HCT116 (cell line): Measurements from ENCODE around the gene TAX1BP1. TPM values are rescaled to one million over a fixed set of nuclear protein-coding genes. Genes with fewer than 3 reads are reported as not detected.
A peak's percentile ranks its signal among the peaks of the same experiment; 100 is the strongest.

Source experiments
- ATAC-seq: fragments of 200-7000 bp; cut with Tn5 transposase; 2 replicates; pipeline ENCODE4 v1.9.1; 2020; ENCODE audit warnings: mild to moderate bottlenecking, moderate library complexity
- BruUV-seq: library from RNA; stranded (reverse); fragments of 400-500 nt; replicated peaks from 2 replicates; lab custom pipeline; 2021; lab: Mats Ljungman, UMichigan
- CTCF ChIA-PET: fragments of 300-600 bp; sonication (Branson Sonifier 250); formaldehyde crosslinking; loops from one replicate; lab custom pipeline; 2021; ENCODE audit warnings: antibody characterized with exemption; lab: Charles Lee
- POLR2A ChIA-PET: fragments of 300-600, 350-600 bp; sonication (Branson Sonifier 250); formaldehyde crosslinking; loops from one replicate; lab custom pipeline; 2021; ENCODE audit warnings: antibody characterized with exemption; lab: Charles Lee
- RAD21 ChIA-PET, 2 experiments: fragments of 300-600 bp; sonication (Branson Sonifier 250); formaldehyde crosslinking; loops; one replicate each; lab custom pipeline; 2023; ENCODE audit warnings: low total read pairs in 2 of 2; ENCODE audit not compliant: uncharacterized antibody in 2 of 2, unreplicated experiment in 2 of 2, low non-redundant PET in 1 of 2; lab: Charles Lee
- DNase-seq: peaks from one replicate; pipeline ENCODE4 v3.0.0-alpha.2; 2010; ENCODE audit warnings: low read depth, low spot score
- H2AFZ ChIP-seq: fragments of 200-600 bp; shearing (Covaris generic), sonication (generic); 2 replicates; pipeline ENCODE4 v1.6.1; 2017; ENCODE audit warnings: low read depth, mixed run types, mixed read lengths, antibody characterized with exemption, low read length; ENCODE audit not compliant: poor library complexity, severe bottlenecking
- H3K27ac ChIP-seq: 2 replicates; pipeline ENCODE4 v1.5.1; 2012; ENCODE audit warnings: low read depth, low read length
- H3K27me3 ChIP-seq: fragments of 200-600 bp; sonication (generic); 2 replicates; pipeline ENCODE4 v1.6.1; 2016; ENCODE audit warnings: mixed run types, low read length, mixed read lengths; ENCODE audit not compliant: insufficient read depth
- H3K36me3 ChIP-seq, 2 experiments: fragments of 200-500 bp in 1 of 2; fragments of 200-600 bp in 1 of 2; sonication (Bioruptor generic) in 1 of 2; sonication (generic) in 1 of 2; 2 replicates each; pipeline versions ENCODE4 v1.5.1 to v1.6.1; 2014 to 2016; ENCODE audit warnings: low read length in 2 of 2, inconsistent platforms in 1 of 2, mixed read lengths in 1 of 2, mixed run types in 1 of 2; ENCODE audit not compliant: insufficient read depth in 2 of 2, control insufficient read depth in 1 of 2
- H3K4me1 ChIP-seq, 2 experiments: fragments of 200-600 bp in 1 of 2; sonication (generic) in 1 of 2; 2 replicates each; pipeline versions ENCODE4 v1.5.1 to v1.6.1; 2012 to 2017; ENCODE audit warnings: low read length in 2 of 2, inconsistent platforms in 1 of 2, mild to moderate bottlenecking in 1 of 2, mixed read lengths in 1 of 2, mixed run types in 1 of 2, moderate library complexity in 1 of 2; ENCODE audit not compliant: insufficient read depth in 2 of 2, control insufficient read depth in 1 of 2
- H3K4me2 ChIP-seq: fragments of 200-600 bp; sonication (generic); 2 replicates; pipeline ENCODE4 v1.6.1; 2017; ENCODE audit warnings: mixed run types, low read length, mixed read lengths
- H3K4me3 ChIP-seq, 2 experiments: fragments of 200-600 bp in 1 of 2; sonication (generic) in 1 of 2; replicated peaks in 1 of 2; 2 replicates each; pipeline ENCODE4 v1.5.1; 2011 to 2016; ENCODE audit warnings: low read length in 2 of 2, control low read depth in 1 of 2, low read depth in 1 of 2, mild to moderate bottlenecking in 1 of 2, mixed read lengths in 1 of 2, mixed run types in 1 of 2
- H3K79me2 ChIP-seq: fragments of 200-600 bp; sonication (generic); 2 replicates; pipeline ENCODE4 v1.6.1; 2017; ENCODE audit warnings: mild to moderate bottlenecking, mixed run types, low read length, moderate library complexity, mixed read lengths; ENCODE audit not compliant: insufficient read depth
- H3K9ac ChIP-seq: fragments of 200-600 bp; sonication (generic); 2 replicates; pipeline ENCODE4 v1.6.1; 2016; ENCODE audit warnings: low read length, mixed read lengths
- H3K9me2 ChIP-seq: fragments of 200-600 bp; sonication (generic), shearing (Covaris generic); 2 replicates; pipeline ENCODE4 v1.6.1; 2017; ENCODE audit warnings: mixed run types, mild to moderate bottlenecking, moderate library complexity; ENCODE audit not compliant: insufficient read depth
- H3K9me3 ChIP-seq, 2 experiments: fragments of 200-500 bp in 1 of 2; fragments of 200-600 bp in 1 of 2; sonication (Bioruptor generic) in 1 of 2; sonication (generic) in 1 of 2; 2 replicates each; pipeline ENCODE4 v1.6.1; 2014 to 2017; ENCODE audit warnings: low read length in 2 of 2, mixed read lengths in 2 of 2, inconsistent platforms in 1 of 2, low read depth in 1 of 2, mild to moderate bottlenecking in 1 of 2, mixed run types in 1 of 2, moderate library complexity in 1 of 2; ENCODE audit not compliant: control insufficient read depth in 1 of 2, insufficient read depth in 1 of 2
- H4K20me1 ChIP-seq: fragments of 200-600 bp; sonication (generic), shearing (Covaris generic); 2 replicates; pipeline ENCODE4 v1.6.1; 2017; ENCODE audit warnings: mixed run types, mild to moderate bottlenecking, moderate library complexity; ENCODE audit not compliant: insufficient read depth
- ATF3 ChIP-seq: IDR thresholded peaks from 2 replicates; pipeline ENCODE4 v1.6.1; 2012
- CBX3 ChIP-seq: IDR thresholded peaks from 2 replicates; pipeline ENCODE4 v1.6.1; 2012; ENCODE audit warnings: low read depth
- CEBPB ChIP-seq: IDR thresholded peaks from 2 replicates; pipeline ENCODE4 v1.6.1; 2012; ENCODE audit warnings: low read depth
- EZH2phosphoT487 ChIP-seq: fragments of 200-600 bp; IDR thresholded peaks from 2 replicates; pipeline ENCODE4 v1.6.1; 2018; ENCODE audit warnings: antibody characterized with exemption, borderline replicate concordance
- FOSL1 ChIP-seq: IDR thresholded peaks from 2 replicates; pipeline ENCODE4 v1.6.1; 2012; ENCODE audit warnings: low read depth
- JUND ChIP-seq: IDR thresholded peaks from 2 replicates; pipeline ENCODE4 v1.6.1; 2012
- MAX ChIP-seq: IDR thresholded peaks from 2 replicates; pipeline ENCODE4 v1.6.1; 2012
- POLR2A ChIP-seq: IDR thresholded peaks from 2 replicates; pipeline ENCODE4 v1.7.0; 2011; ENCODE audit warnings: borderline replicate concordance; ENCODE audit not compliant: insufficient read depth, insufficient read length; ENCODE audit errors: extremely low read depth
- POLR2AphosphoS5 ChIP-seq: IDR thresholded peaks from 2 replicates; pipeline ENCODE4 v1.6.1; 2011; ENCODE audit warnings: mild to moderate bottlenecking, low read depth, low read length, moderate library complexity
- REST ChIP-seq: IDR thresholded peaks from 2 replicates; pipeline ENCODE4 v1.6.1; 2012; ENCODE audit warnings: low read depth
- SIN3A ChIP-seq: IDR thresholded peaks from 2 replicates; pipeline ENCODE4 v1.6.1; 2012; ENCODE audit warnings: low read depth
- SP1 ChIP-seq: IDR thresholded peaks from 2 replicates; pipeline ENCODE4 v1.6.1; 2012; ENCODE audit warnings: low read depth
- TCF7L2 ChIP-seq: IDR thresholded peaks from 2 replicates; pipeline ENCODE4 v1.7.0; 2011; ENCODE audit warnings: borderline replicate concordance, inconsistent platforms; ENCODE audit not compliant: insufficient read depth, insufficient read length; ENCODE audit errors: extremely low read depth
- intact Hi-C: fragments of 100-400 bp; cut with micrococcal nuclease; formaldehyde crosslinking; loops from 2 replicates; pipeline ENCODE4 v1.10.0; 2022
- total RNA-seq: library from RNA; stranded (reverse); gene quantifications from one replicate; pipeline ENCODE4 v1.2.1, GENCODE V29; 2021; ENCODE audit not compliant: unreplicated experiment

TAX1BP1 gene
- total RNA-seq, 1 experiment from 2014 or later: 68.1 TPM

- peaks cover 15 to 38% of the 10 kb centered on the region in 2 experiments for H3K4me1 ChIP-seq
- H3K9me3 ChIP-seq: no peaks in the 10 kb centered on the region
- H3K27ac ChIP-seq: peak overlapping the region; percentile 67; the same call in 1 of the 2 replicates
- H3K4me2 ChIP-seq: peak overlapping the region; percentile 67
- BruUV-seq: no TSS peak
- DNase-seq (peak; percentile 82), ATAC-seq (peak; percentile 91)
- POLR2A ChIA-PET: no interaction called here
- no peaks in the 10 kb centered on the region for H4K20me1 ChIP-seq
- H3K9ac ChIP-seq: 0 out of 2 replicates have a peak overlapping the region, but pooled peaks have one; percentile 30
- H3K9me2 ChIP-seq: no peaks in the 10 kb centered on the region
- RAD21 ChIA-PET: no interaction called here
- H3K36me3 ChIP-seq: no peaks in the 10 kb centered on the region
- intact Hi-C loops: loop anchor here (5.0 to 10.0 kb wide), 3 partner anchors 84 to 574 kb away; no protein-coding TSS in a partner anchor
- H2AFZ ChIP-seq: no peak overlapping the region
- H3K4me3 ChIP-seq: peak overlapping the region in 1 of 2 experiments; percentile 6; a peak in 1 of 4 replicates
- no peaks in the 10 kb centered on the region for H3K27me3 ChIP-seq
- 0 out of 2 replicates have a peak, but pooled peaks have one; percentile 15 for TF ChIP-seq MAX
- peak; percentile 90 for TF ChIP-seq FOSL1
- no peak for TF ChIP-seq EZH2phosphoT487
- TF ChIP-seq POLR2A: no peak
- peak; percentile 32; the same call in 1 of the 2 replicates for TF ChIP-seq POLR2AphosphoS5
- peak; percentile 90 for TF ChIP-seq JUND
- TF ChIP-seq SIN3A: no peak
- TF ChIP-seq SP1: peak; percentile 77
- TF ChIP-seq CEBPB: peak; percentile 79
- TF ChIP-seq ATF3: 0 out of 2 replicates have a peak, but pooled peaks have one; percentile 10
- no peak for TF ChIP-seq REST
- 0 out of 2 replicates have a peak, but pooled peaks have one; percentile 16 for TF ChIP-seq CBX3
- peak; percentile 51 for TF ChIP-seq TCF7L2
- H3K79me2 ChIP-seq: peaks cover 18% of the 10 kb centered on the region; the same call in 1 of the 2 replicates
- CTCF ChIA-PET: interaction anchor here (1.0 kb wide), 1 partner anchor 26 kb away, joined by 3 read pairs; no protein-coding TSS in a partner anchor
These were observed 31.1 kb downstream of the TAX1BP1 start for GRCh38 chr7:27771111-27771510.
